Measurements from ENCODE around the gene LARGE2.

LARGE2 gene

DNA sequence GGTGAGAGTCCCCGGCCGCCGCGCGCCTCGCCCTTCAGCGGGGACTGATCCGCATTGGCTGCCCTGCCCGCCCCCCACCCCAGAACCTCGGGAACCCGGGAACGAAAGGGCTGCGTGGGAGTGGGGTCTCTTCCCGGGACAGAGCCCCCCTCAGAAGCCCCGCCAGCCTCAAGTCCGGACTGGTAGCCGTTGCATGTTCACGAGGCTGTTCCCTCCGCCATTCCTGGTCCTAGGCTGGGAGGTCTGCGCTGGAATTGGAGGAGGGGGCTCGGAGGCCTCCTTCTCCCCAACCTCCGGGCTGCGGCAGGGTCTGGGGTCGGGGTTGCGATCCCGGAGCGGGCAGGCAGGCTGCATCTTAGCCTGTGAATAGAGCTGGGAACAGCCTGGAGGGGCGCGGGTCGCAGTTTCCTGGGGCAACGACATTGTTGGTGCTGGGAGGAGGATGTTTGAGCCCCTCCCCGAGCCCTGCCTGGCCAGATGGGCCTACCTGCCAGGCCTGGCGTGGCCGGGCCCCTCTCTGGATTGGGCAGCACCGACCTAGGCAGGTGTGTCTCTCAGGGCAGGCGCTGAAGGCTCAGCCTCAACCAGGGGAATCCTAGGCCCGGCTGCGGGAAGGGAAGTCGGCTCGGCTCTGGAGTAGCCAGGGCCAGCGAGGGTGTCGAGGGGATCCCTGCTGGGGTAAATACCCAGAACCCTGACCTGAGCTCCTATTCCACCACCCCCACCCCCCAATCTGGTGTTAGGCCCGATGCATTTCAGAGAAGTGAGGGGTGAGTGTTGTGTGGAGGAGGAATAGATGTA, 36.3 kb upstream of the LARGE2 start:
- Histone ChIP-seq H3K27ac (no peak overlapping the region), H3K27me3 (no peaks in the 10 kb centered on the region), H3K36me3 (peaks cover 9 to 19% (median 17%) of the 10 kb centered on the region in 3 donors), H3K9me3 (no peaks in the 10 kb centered on the region), H3K4me1 (peaks cover 0 to 12% (median 7%) of the 10 kb centered on the region in 4 donors), H3K4me3 (peak overlapping the region; percentile 43 to 60)
- TF ChIP-seq, protein P1, sequence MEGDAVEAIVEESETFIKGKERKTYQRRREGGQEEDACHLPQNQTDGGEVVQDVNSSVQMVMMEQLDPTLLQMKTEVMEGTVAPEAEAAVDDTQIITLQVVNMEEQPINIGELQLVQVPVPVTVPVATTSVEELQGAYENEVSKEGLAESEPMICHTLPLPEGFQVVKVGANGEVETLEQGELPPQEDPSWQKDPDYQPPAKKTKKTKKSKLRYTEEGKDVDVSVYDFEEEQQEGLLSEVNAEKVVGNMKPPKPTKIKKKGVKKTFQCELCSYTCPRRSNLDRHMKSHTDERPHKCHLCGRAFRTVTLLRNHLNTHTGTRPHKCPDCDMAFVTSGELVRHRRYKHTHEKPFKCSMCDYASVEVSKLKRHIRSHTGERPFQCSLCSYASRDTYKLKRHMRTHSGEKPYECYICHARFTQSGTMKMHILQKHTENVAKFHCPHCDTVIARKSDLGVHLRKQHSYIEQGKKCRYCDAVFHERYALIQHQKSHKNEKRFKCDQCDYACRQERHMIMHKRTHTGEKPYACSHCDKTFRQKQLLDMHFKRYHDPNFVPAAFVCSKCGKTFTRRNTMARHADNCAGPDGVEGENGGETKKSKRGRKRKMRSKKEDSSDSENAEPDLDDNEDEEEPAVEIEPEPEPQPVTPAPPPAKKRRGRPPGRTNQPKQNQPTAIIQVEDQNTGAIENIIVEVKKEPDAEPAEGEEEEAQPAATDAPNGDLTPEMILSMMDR (IDR thresholded peaks at IDR 0.05) = no peak
- intact Hi-C loops (cut with DNase I; ENCODE audit: low total_unique reads) = no loop called here
- DNase-seq = no peak

DNA sequence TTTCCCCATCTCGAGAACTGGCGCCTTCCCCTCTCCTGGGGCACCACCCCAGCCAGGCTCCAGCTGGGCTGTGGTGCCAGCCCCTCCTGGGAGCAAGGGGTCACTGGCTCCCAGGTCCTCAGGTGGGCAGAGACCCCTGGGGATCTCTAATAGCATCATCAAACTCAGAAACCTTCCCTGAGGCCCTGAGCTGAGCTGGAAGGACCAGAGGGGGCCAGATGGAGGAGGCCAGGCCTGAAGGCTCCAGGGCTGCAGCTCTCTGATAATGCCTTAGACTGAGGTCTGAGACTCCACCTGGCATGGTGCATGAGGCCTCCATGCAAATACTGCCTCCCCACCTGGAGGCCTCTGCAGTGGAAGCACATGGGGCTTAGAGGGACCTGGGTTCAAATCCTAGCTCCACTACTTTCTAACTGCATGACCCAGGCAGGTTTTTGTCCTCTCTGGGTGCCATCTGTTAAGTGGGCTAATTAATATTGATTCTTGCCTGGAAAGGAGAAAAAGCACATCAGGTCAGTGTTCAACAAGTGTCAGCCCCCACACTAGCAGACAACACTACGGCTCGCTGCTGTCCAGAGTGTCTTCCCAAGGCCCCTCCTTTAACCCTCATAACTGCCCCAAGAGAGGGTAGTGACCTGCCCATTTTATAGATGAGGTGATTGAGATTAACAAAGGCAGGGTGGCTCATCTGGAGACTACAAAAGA, 35.5 kb upstream of the LARGE2 start:
- Histone ChIP-seq H3K4me3 (no peak overlapping the region), H3K27me3 (no peaks in the 10 kb centered on the region), H3K4me1 (peaks cover 0 to 12% (median 7%) of the 10 kb centered on the region in 4 donors), H3K27ac (no peak overlapping the region), H3K36me3 (peaks cover 2 to 10% (median 9%) of the 10 kb centered on the region in 3 donors), H3K9me3 (no peaks in the 10 kb centered on the region)
- TF ChIP-seq, protein P1 (IDR thresholded peaks at IDR 0.05) = no peak
- DNase-seq = no peak
- intact Hi-C loops (cut with DNase I; ENCODE audit: low total_unique reads) = no loop called here

DNA sequence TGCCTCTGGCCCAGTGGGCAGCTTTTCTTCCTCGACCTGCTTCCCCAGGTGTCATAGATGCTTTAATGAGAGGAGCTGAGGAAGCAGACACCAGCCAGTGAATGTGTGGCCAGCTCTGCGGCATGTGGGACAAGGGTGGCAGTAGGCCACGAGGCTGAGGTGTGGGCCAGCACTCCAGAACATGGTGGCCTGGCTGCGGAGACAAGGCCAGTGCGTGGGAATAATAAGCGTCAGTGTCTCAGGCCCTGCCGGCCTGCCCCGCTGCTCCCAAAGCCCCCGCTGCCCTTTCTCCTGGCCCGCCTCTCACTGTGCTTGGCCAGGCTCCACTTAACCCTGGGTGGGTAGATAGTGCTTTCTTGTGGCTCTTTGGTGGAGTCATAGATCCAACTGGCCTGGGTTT, 34.9 kb upstream of the LARGE2 start:
- Histone ChIP-seq H3K4me3 (no peak overlapping the region), H3K36me3 (peaks cover 0 to 4% (median 3%) of the 10 kb centered on the region in 3 donors), H3K27ac (no peak overlapping the region), H3K4me1 (peaks cover 0 to 12% (median 7%) of the 10 kb centered on the region in 4 donors), H3K27me3 (peaks cover 0 to 3% of the 10 kb centered on the region in 2 donors), H3K9me3 (no peaks in the 10 kb centered on the region)
- DNase-seq = no peak
- TF ChIP-seq, protein P1 (IDR thresholded peaks at IDR 0.05) = no peak
- intact Hi-C loops (cut with DNase I; ENCODE audit: low total_unique reads) = no loop called here

DNA sequence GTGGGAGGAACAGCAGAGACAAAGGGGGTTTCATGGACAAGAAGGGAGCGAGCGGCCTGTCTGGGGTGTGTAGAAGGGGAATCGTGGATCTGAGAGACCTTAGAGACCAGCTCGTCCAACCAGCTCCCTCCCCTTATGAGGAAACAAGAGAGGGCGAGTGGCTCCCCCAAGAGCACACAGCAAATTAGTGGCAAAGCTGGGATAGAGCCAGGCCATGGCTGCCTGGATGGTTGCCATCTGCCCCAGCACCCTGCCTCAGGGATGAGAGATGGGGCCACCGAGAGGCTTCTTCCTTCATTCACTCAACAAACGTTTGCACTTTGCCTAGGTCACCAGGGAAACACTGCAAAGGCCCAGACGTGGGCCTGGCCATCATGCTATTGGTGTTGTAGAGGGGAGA, 32.9 kb upstream of the LARGE2 start:
- no peak overlapping the region for H3K4me3 ChIP-seq
- H3K36me3 ChIP-seq = no peaks in the 10 kb centered on the region
- TF ChIP-seq, protein P1 (IDR thresholded peaks at IDR 0.05) = no peak
- DNase-seq = no peak
- peaks cover 0 to 12% (median 7%) of the 10 kb centered on the region in 4 donors for H3K4me1 ChIP-seq
- peaks cover 0 to 6% of the 10 kb centered on the region in 2 donors for H3K27me3 ChIP-seq
- intact Hi-C loops (cut with DNase I; ENCODE audit: low total_unique reads) = no loop called here
- H3K9me3 ChIP-seq = no peaks in the 10 kb centered on the region
- H3K27ac ChIP-seq = no peak overlapping the region

DNA sequence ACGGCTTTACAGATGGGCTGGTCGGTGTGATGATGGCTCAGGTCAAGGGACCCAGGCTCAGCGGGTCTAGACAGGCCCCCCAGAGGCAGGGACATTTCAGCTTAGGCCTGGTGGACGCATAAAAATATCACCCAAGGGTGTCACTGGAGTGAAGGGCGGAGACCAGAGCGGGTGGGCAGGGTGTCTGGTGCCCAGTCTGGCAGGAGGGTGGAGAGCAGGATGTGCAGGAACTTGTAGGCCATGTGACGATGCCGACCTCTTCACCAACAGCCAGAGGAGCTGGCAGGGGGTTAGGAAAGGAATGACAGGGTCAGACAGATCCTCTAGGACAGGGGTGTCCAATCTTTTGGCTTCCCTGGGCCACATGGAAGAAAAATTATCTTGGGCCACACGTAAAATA, 32.5 kb upstream of the LARGE2 start:
- intact Hi-C loops (cut with DNase I; ENCODE audit: low total_unique reads) = no loop called here
- Histone ChIP-seq H3K4me3 (no peak overlapping the region), H3K27me3 (peaks cover 0 to 9% of the 10 kb centered on the region in 2 donors), H3K4me1 (peaks cover 0 to 9% (median 7%) of the 10 kb centered on the region in 4 donors), H3K36me3 (no peaks in the 10 kb centered on the region), H3K27ac (no peak overlapping the region), H3K9me3 (no peaks in the 10 kb centered on the region)
- no peak for DNase-seq
- TF ChIP-seq, protein P1 (IDR thresholded peaks at IDR 0.05) = no peak
